ENCODE measurements around the gene CNBP. TPM values are rescaled to one million over a fixed set of nuclear protein-coding genes. Genes with fewer than 3 reads are reported as not detected.

CNBP gene
- total and polyA plus RNA-seq, 2 of the 13 experiments (the other 11 are each of a cell fraction or from before 2014, with no cell fraction given) = 282 to 354 TPM

DNA sequence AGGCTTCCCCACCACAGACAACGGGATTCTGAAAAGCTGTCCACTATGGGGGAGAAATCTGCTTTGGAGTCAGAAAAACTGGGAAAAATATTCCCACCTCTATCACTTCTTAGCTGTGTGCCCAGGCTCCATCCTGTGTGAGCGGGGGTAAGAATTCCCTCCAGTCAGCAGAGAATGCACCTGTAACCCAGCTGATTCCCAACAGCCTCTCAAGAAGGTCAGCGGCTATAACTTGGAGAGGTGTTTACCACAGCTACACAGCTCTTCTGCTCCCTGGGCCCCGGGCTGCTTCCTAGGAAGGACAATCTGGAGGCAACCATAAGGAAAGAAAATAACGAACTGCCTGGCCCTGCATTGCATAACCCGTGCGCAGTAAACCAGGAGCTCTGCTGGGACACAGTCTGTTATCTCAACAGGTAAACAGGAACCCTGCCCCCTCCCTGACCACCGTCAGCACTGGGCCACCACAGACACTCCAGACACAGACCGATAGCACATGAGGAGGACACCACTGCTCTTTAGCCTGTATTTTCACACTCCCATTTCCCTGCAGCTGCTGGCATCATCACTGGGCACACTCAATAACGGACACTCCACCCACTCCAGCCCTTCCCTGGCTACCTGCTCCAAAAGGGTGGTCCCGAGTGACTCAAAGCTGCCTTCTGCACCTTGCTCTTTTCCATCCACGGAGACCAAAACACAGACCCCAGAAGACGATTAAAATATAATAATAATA lies 64.2 kb downstream of the CNBP start (continued):
- TF ChIP-seq, protein P1, sequence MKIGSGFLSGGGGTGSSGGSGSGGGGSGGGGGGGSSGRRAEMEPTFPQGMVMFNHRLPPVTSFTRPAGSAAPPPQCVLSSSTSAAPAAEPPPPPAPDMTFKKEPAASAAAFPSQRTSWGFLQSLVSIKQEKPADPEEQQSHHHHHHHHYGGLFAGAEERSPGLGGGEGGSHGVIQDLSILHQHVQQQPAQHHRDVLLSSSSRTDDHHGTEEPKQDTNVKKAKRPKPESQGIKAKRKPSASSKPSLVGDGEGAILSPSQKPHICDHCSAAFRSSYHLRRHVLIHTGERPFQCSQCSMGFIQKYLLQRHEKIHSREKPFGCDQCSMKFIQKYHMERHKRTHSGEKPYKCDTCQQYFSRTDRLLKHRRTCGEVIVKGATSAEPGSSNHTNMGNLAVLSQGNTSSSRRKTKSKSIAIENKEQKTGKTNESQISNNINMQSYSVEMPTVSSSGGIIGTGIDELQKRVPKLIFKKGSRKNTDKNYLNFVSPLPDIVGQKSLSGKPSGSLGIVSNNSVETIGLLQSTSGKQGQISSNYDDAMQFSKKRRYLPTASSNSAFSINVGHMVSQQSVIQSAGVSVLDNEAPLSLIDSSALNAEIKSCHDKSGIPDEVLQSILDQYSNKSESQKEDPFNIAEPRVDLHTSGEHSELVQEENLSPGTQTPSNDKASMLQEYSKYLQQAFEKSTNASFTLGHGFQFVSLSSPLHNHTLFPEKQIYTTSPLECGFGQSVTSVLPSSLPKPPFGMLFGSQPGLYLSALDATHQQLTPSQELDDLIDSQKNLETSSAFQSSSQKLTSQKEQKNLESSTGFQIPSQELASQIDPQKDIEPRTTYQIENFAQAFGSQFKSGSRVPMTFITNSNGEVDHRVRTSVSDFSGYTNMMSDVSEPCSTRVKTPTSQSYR (CRISPR knock-in tag; IDR thresholded peaks at IDR 0.05; ENCODE audit: borderline replicate concordance) = peak; percentile 98
- TF ChIP-seq ZFP82 (CRISPR knock-in tag; IDR thresholded peaks at IDR 0.05; ENCODE audit: borderline replicate concordance) (0 out of 2 replicates have a peak, but pooled peaks have one; percentile 83), RFXAP (CRISPR knock-in tag; IDR thresholded peaks at IDR 0.05; ENCODE audit: borderline replicate concordance) (0 out of 2 replicates have a peak, but pooled peaks have one; percentile 41), POLR2G (IDR thresholded peaks at IDR 0.05; ENCODE audit: low read depth, low read length) (peak; percentile 64), NFRKB (IDR thresholded peaks at IDR 0.05) (no peak), SYNCRIP (IDR thresholded peaks at IDR 0.05; ENCODE audit: insufficient read depth, low read depth, low read length) (no peak), MIER3 (CRISPR knock-in tag; IDR thresholded peaks at IDR 0.05; ENCODE audit: borderline replicate concordance) (peak; percentile 96; the same call in 1 of the 2 replicates), ZNF136 (CRISPR knock-in tag; IDR thresholded peaks at IDR 0.05; ENCODE audit: low read depth) (no peak), ZNF232 (CRISPR knock-in tag; IDR thresholded peaks at IDR 0.05; ENCODE audit: borderline replicate concordance) (0 out of 2 replicates have a peak, but pooled peaks have one; percentile 13)
- TF ChIP-seq, protein P2, sequence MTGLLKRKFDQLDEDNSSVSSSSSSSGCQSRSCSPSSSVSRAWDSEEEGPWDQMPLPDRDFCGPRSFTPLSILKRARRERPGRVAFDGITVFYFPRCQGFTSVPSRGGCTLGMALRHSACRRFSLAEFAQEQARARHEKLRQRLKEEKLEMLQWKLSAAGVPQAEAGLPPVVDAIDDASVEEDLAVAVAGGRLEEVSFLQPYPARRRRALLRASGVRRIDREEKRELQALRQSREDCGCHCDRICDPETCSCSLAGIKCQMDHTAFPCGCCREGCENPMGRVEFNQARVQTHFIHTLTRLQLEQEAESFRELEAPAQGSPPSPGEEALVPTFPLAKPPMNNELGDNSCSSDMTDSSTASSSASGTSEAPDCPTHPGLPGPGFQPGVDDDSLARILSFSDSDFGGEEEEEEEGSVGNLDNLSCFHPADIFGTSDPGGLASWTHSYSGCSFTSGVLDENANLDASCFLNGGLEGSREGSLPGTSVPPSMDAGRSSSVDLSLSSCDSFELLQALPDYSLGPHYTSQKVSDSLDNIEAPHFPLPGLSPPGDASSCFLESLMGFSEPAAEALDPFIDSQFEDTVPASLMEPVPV (CRISPR knock-in tag; IDR thresholded peaks at IDR 0.05) = peak; percentile 66; the same call in 1 of the 2 replicates
- TF ChIP-seq, protein P3, sequence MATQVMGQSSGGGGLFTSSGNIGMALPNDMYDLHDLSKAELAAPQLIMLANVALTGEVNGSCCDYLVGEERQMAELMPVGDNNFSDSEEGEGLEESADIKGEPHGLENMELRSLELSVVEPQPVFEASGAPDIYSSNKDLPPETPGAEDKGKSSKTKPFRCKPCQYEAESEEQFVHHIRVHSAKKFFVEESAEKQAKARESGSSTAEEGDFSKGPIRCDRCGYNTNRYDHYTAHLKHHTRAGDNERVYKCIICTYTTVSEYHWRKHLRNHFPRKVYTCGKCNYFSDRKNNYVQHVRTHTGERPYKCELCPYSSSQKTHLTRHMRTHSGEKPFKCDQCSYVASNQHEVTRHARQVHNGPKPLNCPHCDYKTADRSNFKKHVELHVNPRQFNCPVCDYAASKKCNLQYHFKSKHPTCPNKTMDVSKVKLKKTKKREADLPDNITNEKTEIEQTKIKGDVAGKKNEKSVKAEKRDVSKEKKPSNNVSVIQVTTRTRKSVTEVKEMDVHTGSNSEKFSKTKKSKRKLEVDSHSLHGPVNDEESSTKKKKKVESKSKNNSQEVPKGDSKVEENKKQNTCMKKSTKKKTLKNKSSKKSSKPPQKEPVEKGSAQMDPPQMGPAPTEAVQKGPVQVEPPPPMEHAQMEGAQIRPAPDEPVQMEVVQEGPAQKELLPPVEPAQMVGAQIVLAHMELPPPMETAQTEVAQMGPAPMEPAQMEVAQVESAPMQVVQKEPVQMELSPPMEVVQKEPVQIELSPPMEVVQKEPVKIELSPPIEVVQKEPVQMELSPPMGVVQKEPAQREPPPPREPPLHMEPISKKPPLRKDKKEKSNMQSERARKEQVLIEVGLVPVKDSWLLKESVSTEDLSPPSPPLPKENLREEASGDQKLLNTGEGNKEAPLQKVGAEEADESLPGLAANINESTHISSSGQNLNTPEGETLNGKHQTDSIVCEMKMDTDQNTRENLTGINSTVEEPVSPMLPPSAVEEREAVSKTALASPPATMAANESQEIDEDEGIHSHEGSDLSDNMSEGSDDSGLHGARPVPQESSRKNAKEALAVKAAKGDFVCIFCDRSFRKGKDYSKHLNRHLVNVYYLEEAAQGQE (IDR thresholded peaks at IDR 0.05; ENCODE audit: borderline replicate concordance in 1 of 2, low read depth in 1 of 2, low read length in 2 of 2) = peak in 1 of 2 experiments; percentile 64; a peak in 1 of 4 replicates
- TF ChIP-seq, protein P4, sequence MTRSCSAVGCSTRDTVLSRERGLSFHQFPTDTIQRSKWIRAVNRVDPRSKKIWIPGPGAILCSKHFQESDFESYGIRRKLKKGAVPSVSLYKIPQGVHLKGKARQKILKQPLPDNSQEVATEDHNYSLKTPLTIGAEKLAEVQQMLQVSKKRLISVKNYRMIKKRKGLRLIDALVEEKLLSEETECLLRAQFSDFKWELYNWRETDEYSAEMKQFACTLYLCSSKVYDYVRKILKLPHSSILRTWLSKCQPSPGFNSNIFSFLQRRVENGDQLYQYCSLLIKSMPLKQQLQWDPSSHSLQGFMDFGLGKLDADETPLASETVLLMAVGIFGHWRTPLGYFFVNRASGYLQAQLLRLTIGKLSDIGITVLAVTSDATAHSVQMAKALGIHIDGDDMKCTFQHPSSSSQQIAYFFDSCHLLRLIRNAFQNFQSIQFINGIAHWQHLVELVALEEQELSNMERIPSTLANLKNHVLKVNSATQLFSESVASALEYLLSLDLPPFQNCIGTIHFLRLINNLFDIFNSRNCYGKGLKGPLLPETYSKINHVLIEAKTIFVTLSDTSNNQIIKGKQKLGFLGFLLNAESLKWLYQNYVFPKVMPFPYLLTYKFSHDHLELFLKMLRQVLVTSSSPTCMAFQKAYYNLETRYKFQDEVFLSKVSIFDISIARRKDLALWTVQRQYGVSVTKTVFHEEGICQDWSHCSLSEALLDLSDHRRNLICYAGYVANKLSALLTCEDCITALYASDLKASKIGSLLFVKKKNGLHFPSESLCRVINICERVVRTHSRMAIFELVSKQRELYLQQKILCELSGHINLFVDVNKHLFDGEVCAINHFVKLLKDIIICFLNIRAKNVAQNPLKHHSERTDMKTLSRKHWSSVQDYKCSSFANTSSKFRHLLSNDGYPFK (CRISPR knock-in tag; IDR thresholded peaks at IDR 0.05; ENCODE audit: borderline replicate concordance) = peak; percentile 55; the same call in 1 of the 2 replicates
- TF ChIP-seq, protein P5, sequence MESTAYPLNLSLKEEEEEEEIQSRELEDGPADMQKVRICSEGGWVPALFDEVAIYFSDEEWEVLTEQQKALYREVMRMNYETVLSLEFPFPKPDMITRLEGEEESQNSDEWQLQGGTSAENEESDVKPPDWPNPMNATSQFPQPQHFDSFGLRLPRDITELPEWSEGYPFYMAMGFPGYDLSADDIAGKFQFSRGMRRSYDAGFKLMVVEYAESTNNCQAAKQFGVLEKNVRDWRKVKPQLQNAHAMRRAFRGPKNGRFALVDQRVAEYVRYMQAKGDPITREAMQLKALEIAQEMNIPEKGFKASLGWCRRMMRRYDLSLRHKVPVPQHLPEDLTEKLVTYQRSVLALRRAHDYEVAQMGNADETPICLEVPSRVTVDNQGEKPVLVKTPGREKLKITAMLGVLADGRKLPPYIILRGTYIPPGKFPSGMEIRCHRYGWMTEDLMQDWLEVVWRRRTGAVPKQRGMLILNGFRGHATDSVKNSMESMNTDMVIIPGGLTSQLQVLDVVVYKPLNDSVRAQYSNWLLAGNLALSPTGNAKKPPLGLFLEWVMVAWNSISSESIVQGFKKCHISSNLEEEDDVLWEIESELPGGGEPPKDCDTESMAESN (CRISPR knock-in tag; conservative IDR thresholded peaks at IDR 0.05) = peak; percentile 79; the same call in 1 of the 2 replicates

Data from HepG2 (cell line).